Lower leg skin (tissue), 4 donors: Measurements from ENCODE around the gene GARS1. TPM values are rescaled to one million over a fixed set of nuclear protein-coding genes. Genes with fewer than 3 reads are reported as not detected.

ENCODE experiments used
- DNase-seq, 2 donors: peaks; one replicate each; pipeline ENCODE4 v3.0.0-alpha.2; 2019; ENCODE audit warnings: low spot score in 2 of 2
- H3K4me3 ChIP-seq: fragments of 200-600 bp; sonication (generic); 2 replicates; pipeline ENCODE4 v1.5.1; 2017; ENCODE audit warnings: mild to moderate bottlenecking, low read depth; ENCODE audit not compliant: poor library complexity, severe bottlenecking
- POLR2A ChIP-seq, 2 donors: fragments of 450-650 bp; IDR thresholded peaks; one replicate each; pipeline ENCODE4 v1.6.1; 2016 to 2017; ENCODE audit warnings: antibody characterized with exemption in 2 of 2, mild to moderate bottlenecking in 1 of 2, moderate library complexity in 1 of 2
- WGBS, 2 donors: methylation state at CpG; one replicate each; pipeline ENCODE4 v1.1.5; 2018; 5-methylcytosine and 5-hydroxymethylcytosine counted together
- intact Hi-C: fragments of 100-400 bp; cut with DNase I; formaldehyde crosslinking; loops from one replicate; pipeline ENCODE4 v1.15.0; 2023; ENCODE audit warnings: low total_unique reads
- total RNA-seq, 4 donors: library from RNA; depleted of rRNA; stranded (reverse); fragments of >200 nt; gene quantifications; one replicate each; pipeline ENCODE4 v1.1.0, GENCODE V29; 2016
- TF ChIP-seq, protein P1 (sequence below), 3 donors: fragments of 450-650 bp; IDR thresholded peaks; one replicate each; pipeline ENCODE4 v1.5.1; 2016; ENCODE audit warnings: antibody characterized with exemption in 3 of 3, mild to moderate bottlenecking in 3 of 3, moderate library complexity in 2 of 3

GARS1 gene
- total RNA-seq, 4 donors from 2014 or later = 73.2 to 107 (median 99.8) TPM

DNA sequence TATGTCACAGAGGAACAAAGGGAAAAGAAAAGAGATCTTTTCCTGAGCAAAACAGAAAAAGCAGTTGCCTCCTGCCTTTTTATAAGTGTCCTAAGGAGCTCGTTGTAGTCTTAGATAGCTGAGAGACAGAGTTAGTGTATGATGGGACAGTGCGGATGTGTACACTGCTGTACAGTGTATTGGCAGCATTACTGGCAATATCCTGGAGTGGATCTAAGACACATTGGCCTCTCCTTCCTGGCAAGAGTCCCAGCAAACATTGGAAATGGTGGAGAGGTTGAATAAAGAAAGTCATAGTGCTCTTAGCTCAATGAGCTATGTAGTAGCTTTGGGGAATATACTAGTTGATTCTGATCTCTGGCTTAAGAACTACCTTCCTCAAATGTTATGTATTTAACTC, 22.7 kb downstream of the GARS1 start:
- 92 to 96% methylated on average over 2 of the region's 2 CpGs for WGBS, 2 donors
- no peak for DNase-seq
- intact Hi-C loops = no loop called here
- no peak overlapping the region for H3K4me3 ChIP-seq
- TF ChIP-seq POLR2A (IDR thresholded peaks at IDR 0.05) = no peak
- TF ChIP-seq, protein P1, sequence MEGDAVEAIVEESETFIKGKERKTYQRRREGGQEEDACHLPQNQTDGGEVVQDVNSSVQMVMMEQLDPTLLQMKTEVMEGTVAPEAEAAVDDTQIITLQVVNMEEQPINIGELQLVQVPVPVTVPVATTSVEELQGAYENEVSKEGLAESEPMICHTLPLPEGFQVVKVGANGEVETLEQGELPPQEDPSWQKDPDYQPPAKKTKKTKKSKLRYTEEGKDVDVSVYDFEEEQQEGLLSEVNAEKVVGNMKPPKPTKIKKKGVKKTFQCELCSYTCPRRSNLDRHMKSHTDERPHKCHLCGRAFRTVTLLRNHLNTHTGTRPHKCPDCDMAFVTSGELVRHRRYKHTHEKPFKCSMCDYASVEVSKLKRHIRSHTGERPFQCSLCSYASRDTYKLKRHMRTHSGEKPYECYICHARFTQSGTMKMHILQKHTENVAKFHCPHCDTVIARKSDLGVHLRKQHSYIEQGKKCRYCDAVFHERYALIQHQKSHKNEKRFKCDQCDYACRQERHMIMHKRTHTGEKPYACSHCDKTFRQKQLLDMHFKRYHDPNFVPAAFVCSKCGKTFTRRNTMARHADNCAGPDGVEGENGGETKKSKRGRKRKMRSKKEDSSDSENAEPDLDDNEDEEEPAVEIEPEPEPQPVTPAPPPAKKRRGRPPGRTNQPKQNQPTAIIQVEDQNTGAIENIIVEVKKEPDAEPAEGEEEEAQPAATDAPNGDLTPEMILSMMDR (IDR thresholded peaks at IDR 0.05) = no peak

DNA sequence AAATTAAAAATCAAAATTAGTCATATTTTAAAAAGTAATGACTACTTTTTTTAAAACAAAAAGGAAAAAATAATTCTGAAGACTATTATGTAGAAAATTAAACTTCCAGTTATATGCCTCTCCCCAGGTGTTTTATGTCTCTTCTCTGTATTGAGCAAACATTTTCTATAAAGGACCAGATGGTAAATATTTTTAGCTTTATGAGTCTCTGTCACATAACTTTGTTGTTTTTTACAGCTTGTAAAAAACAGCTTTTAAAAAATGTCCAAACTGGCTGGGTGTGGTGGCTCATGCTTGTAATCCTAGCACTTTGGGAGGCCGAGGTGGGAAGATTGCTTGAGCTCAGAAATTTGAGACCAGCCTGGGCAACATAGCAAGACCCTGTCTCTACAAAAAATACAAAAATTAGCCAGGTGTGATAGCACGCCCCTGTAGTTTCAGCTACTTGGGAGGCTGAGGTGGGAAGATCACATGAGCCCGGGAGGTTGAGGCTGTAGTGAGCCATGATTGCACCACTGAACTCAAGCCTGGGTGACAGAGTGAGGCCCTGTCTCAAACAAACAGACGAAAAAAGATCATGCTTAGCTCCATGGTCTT, 23.5 kb downstream of the GARS1 start:
- no peak for DNase-seq
- TF ChIP-seq, protein P1 (IDR thresholded peaks at IDR 0.05) = no peak
- TF ChIP-seq POLR2A (IDR thresholded peaks at IDR 0.05) = no peak

DNA sequence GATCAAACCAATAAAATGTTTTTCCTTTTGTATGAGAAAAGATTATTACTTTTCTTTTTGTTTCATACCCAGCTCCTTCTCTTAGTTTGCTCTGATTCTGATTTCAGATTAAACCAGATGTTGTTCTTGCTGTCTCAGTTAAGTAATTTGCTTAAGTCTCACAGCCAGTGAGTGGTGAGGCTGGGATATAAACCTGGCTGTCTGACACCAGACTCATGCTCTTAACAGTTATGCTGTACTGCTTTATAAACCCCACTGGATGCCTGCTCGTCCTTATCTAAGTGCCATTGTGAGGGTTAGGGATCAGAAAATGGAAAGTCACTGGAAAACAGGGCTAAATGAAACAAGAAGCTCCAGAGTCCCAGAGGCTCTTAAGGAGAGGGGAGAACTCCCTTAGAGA, 24.3 kb downstream of the GARS1 start:
- WGBS, 2 donors = 77 to 85% methylated on average over 1 of the region's 1 CpG
- intact Hi-C loops = no loop called here
- no peak for DNase-seq
- TF ChIP-seq, protein P1 (IDR thresholded peaks at IDR 0.05) = no peak
- TF ChIP-seq POLR2A (IDR thresholded peaks at IDR 0.05) = no peak
- H3K4me3 ChIP-seq = no peak overlapping the region

More for the DNA sequence above, 23.5 kb downstream of the GARS1 start:
- intact Hi-C loops = no loop called here
- WGBS, 2 donors = 93 to 97% methylated on average over 4 of the region's 4 CpGs
- no peak overlapping the region for H3K4me3 ChIP-seq

DNA sequence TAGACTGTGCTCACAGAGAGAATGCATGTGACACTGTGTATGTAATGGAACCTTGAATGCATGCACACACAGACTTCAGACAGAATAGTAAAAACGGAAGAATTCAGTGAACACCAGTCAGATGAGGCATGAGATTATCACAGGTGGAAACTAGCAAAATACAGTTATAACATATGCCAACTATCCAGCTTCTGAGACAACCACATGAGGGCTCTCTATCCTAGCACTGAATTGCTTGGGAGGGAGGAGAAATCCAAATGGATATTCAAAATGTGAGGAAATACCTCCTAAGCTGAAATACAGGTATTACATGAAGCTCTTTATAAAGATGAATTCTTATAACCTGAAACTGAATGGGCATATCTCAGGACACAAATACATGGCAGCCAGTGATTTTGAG, 30.6 kb downstream of the GARS1 start:
- WGBS, 2 donors = 78 to 100% methylated on average over 1 of the region's 1 CpG
- TF ChIP-seq, protein P1 (IDR thresholded peaks at IDR 0.05) = no peak
- TF ChIP-seq POLR2A (IDR thresholded peaks at IDR 0.05) = no peak
- DNase-seq = no peak
- intact Hi-C loops = no loop called here
- H3K4me3 ChIP-seq = no peak overlapping the region

DNA sequence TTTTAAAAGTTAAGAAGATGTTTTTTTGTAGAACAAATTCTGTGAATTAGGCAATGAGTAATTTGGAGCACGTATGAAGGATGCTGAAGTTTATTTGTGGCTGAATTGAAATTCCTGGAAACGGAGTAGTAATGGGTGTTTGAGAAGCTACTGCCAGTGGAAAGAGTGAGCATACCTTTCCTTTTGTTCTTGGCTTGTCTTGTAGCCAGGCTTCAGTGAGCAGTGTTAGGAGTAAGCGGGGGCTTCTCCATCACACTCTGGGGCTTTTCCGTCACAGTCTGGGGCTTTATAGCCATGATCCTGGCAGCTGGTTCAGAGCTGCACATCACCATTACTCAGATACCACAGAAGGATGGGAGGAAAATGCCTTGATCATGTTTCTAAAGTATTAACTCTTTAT, 32.3 kb downstream of the GARS1 start:
- DNase-seq = no peak
- H3K4me3 ChIP-seq = no peak overlapping the region
- TF ChIP-seq, protein P1 (IDR thresholded peaks at IDR 0.05) = no peak
- TF ChIP-seq POLR2A (IDR thresholded peaks at IDR 0.05) = no peak
- intact Hi-C loops = no loop called here
- 93 to 94% methylated on average over 4 of the region's 4 CpGs for WGBS, 2 donors

DNA sequence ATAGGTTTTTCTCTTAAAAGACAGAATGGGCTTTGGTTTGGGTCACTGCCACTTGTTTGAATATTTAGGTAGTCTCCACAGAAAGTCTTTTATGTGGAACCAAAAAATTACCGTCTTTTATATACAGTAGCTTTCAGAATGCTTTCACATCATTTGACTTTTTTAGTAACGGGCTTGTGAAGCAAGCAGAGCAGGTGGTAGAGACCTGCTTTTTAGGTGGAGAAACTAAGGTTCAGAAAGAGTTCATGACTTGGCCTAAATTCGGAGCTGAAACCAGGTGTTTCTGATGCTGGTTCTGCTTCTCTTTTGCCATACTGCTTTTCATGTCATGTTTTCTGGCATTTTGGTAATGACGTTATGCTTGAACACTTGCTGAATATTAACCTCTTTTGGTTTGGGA, 36.3 kb downstream of the GARS1 start:
- no peak for DNase-seq
- TF ChIP-seq, protein P1 (IDR thresholded peaks at IDR 0.05) = no peak
- TF ChIP-seq POLR2A (IDR thresholded peaks at IDR 0.05) = no peak
- no peak overlapping the region for H3K4me3 ChIP-seq
- intact Hi-C loops = no loop called here
- WGBS, 2 donors = 95% methylated on average over 4 of the region's 4 CpGs
